Measurements from ENCODE around the gene RNF8. TPM values are rescaled to one million over a fixed set of nuclear protein-coding genes. Genes with fewer than 3 reads are reported as not detected.

The RNF8 gene
- 19.3 and 24.5 TPM in 2 replicates for total RNA-seq

GRCh38 chr6:37353761-37354525, at the start of gene RNF8:
Gene RNF8 (plus strand): TSS chr6:37353983. CDS start chr6:37354165, 182 bp downstream.

GRCh38 chr6:37432916-37433656, 79.3 kb downstream of the RNF8 start, which contains the start of gene CMTR1:
Gene CMTR1 (plus strand): TSS chr6:37433221. CDS start chr6:37435630, 2,409 bp downstream.

Other genes starting within 250 kb of the RNF8 start
- gene PIM1, start 183.8 kb upstream of the RNF8 start, total RNA-seq, result 7.6 and 21.7 TPM in 2 replicates
- gene TBC1D22B, start 96.2 kb upstream of the RNF8 start, total RNA-seq, result 5.6 and 8.9 TPM in 2 replicates
- 1.2 and 2.2 TPM in 2 replicates for gene TMEM217, start 95.8 kb upstream of the RNF8 start, total RNA-seq
- 36.8 and 43.6 TPM in 2 replicates for gene CMTR1, start 79.2 kb downstream of the RNF8 start, total RNA-seq
- gene CCDC167, start 145.9 kb downstream of the RNF8 start, total RNA-seq, result 16.2 and 39.8 TPM in 2 replicates